Bronchial epithelial cell (primary cell): ENCODE data around the gene VPREB3. TPM values are rescaled to one million over a fixed set of nuclear protein-coding genes. Genes with fewer than 3 reads are reported as not detected.

Source experiments
- DNase-seq: peaks from one replicate; pipeline ENCODE4 v3.0.0-alpha.2; 2010; ENCODE audit warnings: low read depth
- FAIRE-seq: peaks from 2 replicates; lab custom pipeline; 2011; peaks lifted over from hg19 to GRCh38; lab: Jason Lieb, UNC
- H3K27me3 ChIP-seq: 2 replicates; pipeline ENCODE4 v1.5.1; 2011; ENCODE audit warnings: low read length; ENCODE audit not compliant: control insufficient read depth, insufficient read depth
- H3K36me3 ChIP-seq: 2 replicates; pipeline ENCODE4 v1.5.1; 2011; ENCODE audit warnings: low read length; ENCODE audit not compliant: control insufficient read depth, insufficient read depth
- H3K4me3 ChIP-seq: 2 replicates; pipeline ENCODE4 v1.5.1; 2011; ENCODE audit warnings: mild to moderate bottlenecking, low read depth, low read length, control low read depth
- CTCF ChIP-seq: IDR thresholded peaks from 2 replicates; pipeline ENCODE4 v1.5.1; 2011; ENCODE audit warnings: mild to moderate bottlenecking, moderate library complexity, low read length, control low read depth, inconsistent platforms; ENCODE audit not compliant: insufficient read depth, severe bottlenecking
- total RNA-seq: library from RNA; depleted of rRNA; stranded (reverse); fragments of >200 nt; gene quantifications from 2 replicates; pipeline ENCODE4 v1.2.1, GENCODE V29; 2014

Gene VPREB3
- total RNA-seq, 1 donor from 2014 or later, result not detected

GRCh38 chr22:23780146-23780748, 26.0 kb upstream of the VPREB3 start:
- no peaks in the 10 kb centered on the region for H3K36me3 ChIP-seq

DNA sequence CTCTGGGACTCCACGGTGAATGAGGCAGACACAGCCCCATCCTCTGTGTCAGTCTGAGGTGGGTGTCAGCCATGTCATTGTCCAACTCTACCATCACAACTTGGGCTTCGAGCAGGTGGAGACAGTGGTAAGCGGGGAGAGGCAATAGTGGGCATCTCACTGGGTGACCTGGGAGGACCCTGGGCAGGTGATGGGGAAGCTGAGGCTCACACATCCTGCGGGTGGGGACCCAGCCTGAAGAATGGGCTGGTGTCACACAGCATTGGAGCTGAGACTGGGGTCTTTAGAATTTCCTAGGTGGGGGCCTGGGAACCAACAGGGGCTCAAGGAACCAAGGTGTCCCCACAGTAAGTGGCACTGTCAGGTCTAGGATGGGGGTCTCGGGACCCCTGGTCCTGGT, 25.5 kb upstream of the VPREB3 start:
- TF ChIP-seq CTCF, result no peak

More at GRCh38 chr22:23780146-23780748, 26.0 kb upstream of the VPREB3 start:
- H3K27me3 ChIP-seq, result no peaks in the 10 kb centered on the region
- DNase-seq, result no peak
- no peak for FAIRE-seq
- TF ChIP-seq CTCF, result no peak
- no peak overlapping the region for H3K4me3 ChIP-seq

DNA sequence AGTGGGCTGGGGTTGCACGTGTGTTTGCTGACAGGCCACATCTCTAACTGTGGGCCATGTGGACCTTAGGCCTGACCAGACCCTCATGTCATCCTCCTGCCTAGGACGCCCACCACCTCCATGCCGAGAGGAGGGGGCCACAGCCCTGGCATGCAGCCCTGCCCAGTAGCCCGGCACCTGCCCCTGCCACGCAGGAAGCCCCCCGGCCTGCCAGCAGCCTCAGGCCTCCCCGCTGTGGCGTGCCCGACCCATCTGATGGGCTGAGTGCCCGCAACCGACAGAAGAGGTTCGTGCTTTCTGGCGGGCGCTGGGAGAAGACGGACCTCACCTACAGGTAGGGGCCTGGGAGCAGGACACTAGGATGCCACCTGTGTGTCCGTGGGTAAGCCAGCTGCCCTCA, 24.9 kb upstream of the VPREB3 start:
- Histone ChIP-seq H3K36me3 (no peaks in the 10 kb centered on the region), H3K4me3 (no peak overlapping the region), H3K27me3 (peaks cover 3% of the 10 kb centered on the region)
- no peak for TF ChIP-seq CTCF
- DNase-seq (no peak), FAIRE-seq (no peak)

More for the DNA sequence above, 25.5 kb upstream of the VPREB3 start:
- no peak overlapping the region for H3K4me3 ChIP-seq
- FAIRE-seq, result peak; percentile 43
- no peaks in the 10 kb centered on the region for H3K36me3 ChIP-seq
- DNase-seq, result no peak
- H3K27me3 ChIP-seq, result no peaks in the 10 kb centered on the region

- no peak overlapping the region for H3K4me3 ChIP-seq
- no peak for TF ChIP-seq CTCF
- no peaks in the 10 kb centered on the region for H3K36me3 ChIP-seq
- DNase-seq, result no peak
- H3K27me3 ChIP-seq, result peaks cover 7% of the 10 kb centered on the region
- no peak for FAIRE-seq
Observed at GRCh38 chr22:23778577-23778900, 24.3 kb upstream of the VPREB3 start.

- no peak for DNase-seq
- H3K27me3 ChIP-seq, result peaks cover 9% of the 10 kb centered on the region
- H3K4me3 ChIP-seq, result no peak overlapping the region
- no peak for TF ChIP-seq CTCF
- H3K36me3 ChIP-seq, result no peaks in the 10 kb centered on the region
- peak; percentile 28 for FAIRE-seq
Observed at GRCh38 chr22:23777776-23778576, 23.8 kb upstream of the VPREB3 start.
